Kidney (tissue), 14 donors: ENCODE data around the gene GAS7. TPM values are rescaled to one million over a fixed set of nuclear protein-coding genes. Genes with fewer than 3 reads are reported as not detected.

Source experiments
- DNase-seq, 5 donors: peaks; one replicate each; pipeline ENCODE4 v3.0.0-alpha.2; 2013 to 2020
- FAIRE-seq: peaks from 2 replicates; lab custom pipeline; 2012; peaks lifted over from hg19 to GRCh38; lab: Jason Lieb, UNC
- H3K27ac ChIP-seq, 2 donors: one replicate each; pipeline ENCODE4 v1.7.0; 2013; ENCODE audit warnings: low read depth in 2 of 2, low read length in 2 of 2, inconsistent platforms in 1 of 2
- H3K27me3 ChIP-seq: one replicate; pipeline ENCODE4 v1.7.1; 2013; ENCODE audit warnings: low read length, inconsistent platforms; ENCODE audit not compliant: control insufficient read depth, insufficient read depth
- H3K36me3 ChIP-seq, 3 donors: one replicate each; pipeline versions ENCODE4 v1.7.0 to v1.7.1; 2013; ENCODE audit warnings: low read length in 3 of 3, control low read depth in 1 of 3, inconsistent platforms in 1 of 3; ENCODE audit not compliant: insufficient read depth in 3 of 3, control insufficient read depth in 2 of 3
- H3K4me1 ChIP-seq, 3 donors: one replicate each; pipeline versions ENCODE4 v1.7.0 to v1.7.1; 2013; ENCODE audit warnings: low read length in 3 of 3, inconsistent platforms in 1 of 3, low read depth in 1 of 3; ENCODE audit not compliant: control insufficient read depth in 2 of 3, insufficient read depth in 2 of 3
- H3K4me3 ChIP-seq, 3 donors: one replicate each; pipeline versions ENCODE4 v1.7.0 to v1.8.1; 2013; ENCODE audit warnings: low read length in 3 of 3, control low read depth in 1 of 3, inconsistent platforms in 1 of 3
- H3K9ac ChIP-seq, 3 donors: one replicate each; pipeline versions ENCODE4 v1.7.0 to v1.7.1; 2013; ENCODE audit warnings: low read length in 3 of 3, control low read depth in 1 of 3, inconsistent platforms in 1 of 3
- H3K9me3 ChIP-seq, 3 donors: one replicate each; pipeline versions ENCODE4 v1.7.0 to v1.7.1; 2013; ENCODE audit warnings: low read length in 3 of 3, control low read depth in 1 of 3, inconsistent platforms in 1 of 3; ENCODE audit not compliant: control insufficient read depth in 2 of 3, insufficient read depth in 1 of 3
- CTCF ChIP-seq: IDR thresholded peaks from 3 replicates; pipeline ENCODE4 v1.5.1; 2012; ENCODE audit warnings: mild to moderate bottlenecking, moderate library complexity, borderline replicate concordance; ENCODE audit not compliant: insufficient read depth; ENCODE audit errors: extremely low read depth
- intact Hi-C: fragments of 100-400 bp; cut with DNase I; formaldehyde crosslinking; loops from one replicate; pipeline ENCODE4 v1.11.1; 2022
- polyA plus RNA-seq: library from polyadenylated mRNA; stranded (reverse); fragments of 350-450 nt; fragmentation: Illumina TruSeq; extraction: RNeasy Lipid Tissue Mini Kit (QIAGEN cat#74804); gene quantifications from one replicate; pipeline ENCODE4 v1.2.3, GENCODE V29; 2014; ENCODE audit warnings: low read depth, low replicate concordance; ENCODE audit not compliant: insufficient read depth
- total RNA-seq: library from RNA; stranded (reverse); fragmentation: NEBNext Ultra II Directional; extraction: Animal tissue kit (Norgen Biotek cat#: 25700); gene quantifications from one replicate; pipeline ENCODE4 v1.2.1, GENCODE V29; 2021
- donor health status: control.
- donor health status: control.
- donor health status: control.
- donor health status: control.
- donor health status: control.
- donor health status: DM: yes; HTN: yes; CAD: no.
- donor health status: Normal renal cell carcinoma (clear cell type).

Gene GAS7
- total and polyA plus RNA-seq, 2 donors from 2014 or later = 1.1 to 20.5 TPM

GRCh38 chr17:10196941-10197340, 1.5 kb downstream of the GAS7 start:
- no peak overlapping the region for H3K27ac ChIP-seq
- peaks cover 0 to 7% (median 0%) of the 10 kb centered on the region in 3 donors for H3K9me3 ChIP-seq
- H3K4me3 ChIP-seq = no peak overlapping the region
- H3K4me1 ChIP-seq = peaks cover 0 to 2% (median 0%) of the 10 kb centered on the region in 3 donors
- no peak for FAIRE-seq
- no peak overlapping the region for H3K9ac ChIP-seq
- H3K36me3 ChIP-seq = no peaks in the 10 kb centered on the region
- intact Hi-C loops = no loop called here
- DNase-seq = no peak
- H3K27me3 ChIP-seq = no peaks in the 10 kb centered on the region
- TF ChIP-seq CTCF = no peak

- no peaks in the 10 kb centered on the region for H3K36me3 ChIP-seq
- intact Hi-C loops = no loop called here
- peaks cover 0 to 2% (median 0%) of the 10 kb centered on the region in 3 donors for H3K4me1 ChIP-seq
- DNase-seq (no peak), FAIRE-seq (no peak)
- H3K27me3 ChIP-seq = no peaks in the 10 kb centered on the region
- H3K27ac ChIP-seq = no peak overlapping the region
- no peak overlapping the region for H3K9ac ChIP-seq
- no peak for TF ChIP-seq CTCF
- H3K9me3 ChIP-seq = peaks cover 0 to 7% (median 0%) of the 10 kb centered on the region in 3 donors
- H3K4me3 ChIP-seq = no peak overlapping the region
Measured at GRCh38 chr17:10196384-10196895, 2.0 kb downstream of the GAS7 start.

- Histone ChIP-seq H3K9me3 (peaks cover 0 to 7% (median 0%) of the 10 kb centered on the region in 3 donors), H3K4me1 (peaks cover 0 to 2% (median 0%) of the 10 kb centered on the region in 3 donors), H3K9ac (no peak overlapping the region), H3K36me3 (no peaks in the 10 kb centered on the region), H3K27me3 (no peaks in the 10 kb centered on the region), H3K27ac (no peak overlapping the region), H3K4me3 (no peak overlapping the region)
- FAIRE-seq = no peak
- DNase-seq = no peak
- TF ChIP-seq CTCF = no peak
- intact Hi-C loops = no loop called here
Measured at GRCh38 chr17:10195090-10195805, 3.2 kb downstream of the GAS7 start.
